GM21367 (cell line): ENCODE measurements around the gene LGR6.

Experiments used
- ATAC-seq: cut with Tn5 transposase; IDR thresholded peaks from one replicate; pipeline ENCODE4 v1.9.1; 2021; ENCODE audit not compliant: unreplicated experiment

The LGR6 gene

GRCh38 chr1:202367271-202367670 lies 173.7 kb downstream of the LGR6 start:
- no peak for ATAC-seq
